Peyer's patch (tissue), 4 donors: ENCODE measurements around the gene KMT5B. TPM values are rescaled to one million over a fixed set of nuclear protein-coding genes. Genes with fewer than 3 reads are reported as not detected.
"Not testable (repeated sequence)": the region's sequence is repeated elsewhere in the genome, so short reads cannot be mapped to it uniquely, and the experiment has no call there.

ENCODE experiments used
- DNase-seq, 3 donors: peaks; one replicate each; pipeline ENCODE4 v3.0.0-alpha.2; 2017 to 2019
- H3K27ac ChIP-seq, 4 donors: fragments of 200-600 bp; sonication (generic); one replicate each; pipeline ENCODE4 v1.5.1; 2016 to 2019
- H3K27me3 ChIP-seq, 2 donors: fragments of 200-600 bp; sonication (generic); one replicate each; pipeline ENCODE4 v1.5.1; 2019
- H3K36me3 ChIP-seq, 3 donors: fragments of 200-600 bp; sonication (generic); one replicate each; pipeline ENCODE4 v1.5.1; 2016 to 2019
- H3K4me1 ChIP-seq, 4 donors: fragments of 200-600 bp; sonication (generic); one replicate each; pipeline ENCODE4 v1.5.1; 2016 to 2019
- H3K4me3 ChIP-seq, 4 donors: fragments of 200-600 bp; sonication (generic); 1 replicate in 3 of 4; 2 replicates in 1 of 4; pipeline ENCODE4 v1.5.1; 2016 to 2019; ENCODE audit warnings: mild to moderate bottlenecking in 1 of 4
- H3K9me3 ChIP-seq, 4 donors: fragments of 200-600 bp; sonication (generic); one replicate each; pipeline ENCODE4 v1.5.1; 2016 to 2019; ENCODE audit warnings: mild to moderate bottlenecking in 1 of 4
- CTCF ChIP-seq, 6 experiments: fragments of 450-650 bp in 4 of 6; fragments of 200-600 bp in 2 of 6; sonication (generic) in 1 of 6; IDR thresholded peaks; one replicate each; pipeline ENCODE4 v1.5.1; 2017 to 2019; ENCODE audit warnings: antibody characterized with exemption in 6 of 6, mild to moderate bottlenecking in 3 of 6, moderate library complexity in 1 of 6
- POLR2A ChIP-seq, 2 donors: fragments of 450-650 bp; IDR thresholded peaks; one replicate each; pipeline ENCODE4 v1.5.1; 2017; ENCODE audit warnings: antibody characterized with exemption in 2 of 2, mild to moderate bottlenecking in 2 of 2, moderate library complexity in 2 of 2
- total RNA-seq, 4 donors: library from RNA; depleted of rRNA; stranded (reverse); fragments of >200 nt; gene quantifications; one replicate each; pipeline ENCODE4 v1.1.0, GENCODE V29; 2016

KMT5B gene
- total RNA-seq, 4 donors from 2014 or later = 55.3 to 74.8 (median 60.3) TPM

- DNase-seq = no peak
- H3K4me3 ChIP-seq = no peak overlapping the region
- TF ChIP-seq POLR2A (IDR thresholded peaks at IDR 0.05) (no peak), CTCF (IDR thresholded peaks at IDR 0.05) (no peak)
- no peaks in the 10 kb centered on the region for H3K36me3 ChIP-seq
- peaks cover 4 to 11% (median 6%) of the 10 kb centered on the region in 4 donors for H3K4me1 ChIP-seq
- no peaks in the 10 kb centered on the region for H3K27me3 ChIP-seq
- no peaks in the 10 kb centered on the region for H3K9me3 ChIP-seq
- no peak overlapping the region for H3K27ac ChIP-seq
These were observed 41.3 kb upstream of the KMT5B start for GRCh38 chr11:68254421-68254820.

- Histone ChIP-seq H3K4me3 (no peak overlapping the region), H3K27ac (no peak overlapping the region), H3K9me3 (no peaks in the 10 kb centered on the region), H3K27me3 (no peaks in the 10 kb centered on the region), H3K36me3 (no peaks in the 10 kb centered on the region), H3K4me1 (no peaks in the 10 kb centered on the region)
- no peak for DNase-seq
- TF ChIP-seq CTCF (IDR thresholded peaks at IDR 0.05) = no peak
- no peak for TF ChIP-seq POLR2A (IDR thresholded peaks at IDR 0.05)
These were observed 38.7 kb upstream of the KMT5B start for GRCh38 chr11:68251765-68252164.

GRCh38 chr11:68244912-68245311, 31.8 kb upstream of the KMT5B start:
- not testable (repeated sequence) for H3K36me3 ChIP-seq, H3K4me1 ChIP-seq, H3K27ac ChIP-seq, H3K9me3 ChIP-seq, DNase-seq, H3K4me3 ChIP-seq, H3K27me3 ChIP-seq

GRCh38 chr11:68243847-68244246, 30.8 kb upstream of the KMT5B start:
- H3K27me3 ChIP-seq, H3K4me1 ChIP-seq, H3K27ac ChIP-seq, H3K4me3 ChIP-seq, DNase-seq, H3K36me3 ChIP-seq, H3K9me3 ChIP-seq: not testable (repeated sequence)

GRCh38 chr11:68242616-68243015, 29.5 kb upstream of the KMT5B start:
- no peak overlapping the region for H3K27ac ChIP-seq
- no peak for DNase-seq
- no peaks in the 10 kb centered on the region for H3K36me3 ChIP-seq
- H3K9me3 ChIP-seq = peaks cover 0 to 4% (median 0%) of the 10 kb centered on the region in 4 donors
- no peaks in the 10 kb centered on the region for H3K4me1 ChIP-seq
- H3K27me3 ChIP-seq = no peaks in the 10 kb centered on the region
- TF ChIP-seq POLR2A (IDR thresholded peaks at IDR 0.05) (no peak), CTCF (IDR thresholded peaks at IDR 0.05) (no peak)
- H3K4me3 ChIP-seq = no peak overlapping the region

- H3K4me3 ChIP-seq = no peak overlapping the region
- TF ChIP-seq CTCF (IDR thresholded peaks at IDR 0.05) (no peak), POLR2A (IDR thresholded peaks at IDR 0.05) (no peak)
- no peaks in the 10 kb centered on the region for H3K27me3 ChIP-seq
- no peak for DNase-seq
- no peaks in the 10 kb centered on the region for H3K4me1 ChIP-seq
- no peak overlapping the region for H3K27ac ChIP-seq
- H3K9me3 ChIP-seq = peaks cover 0 to 5% (median 1%) of the 10 kb centered on the region in 4 donors
- no peaks in the 10 kb centered on the region for H3K36me3 ChIP-seq
These were observed 18.5 kb upstream of the KMT5B start for GRCh38 chr11:68231621-68232020.

GRCh38 chr11:68229601-68230000, 16.5 kb upstream of the KMT5B start:
- Histone ChIP-seq H3K27ac (no peak overlapping the region), H3K36me3 (no peaks in the 10 kb centered on the region), H3K4me3 (no peak overlapping the region), H3K27me3 (no peaks in the 10 kb centered on the region), H3K9me3 (peaks cover 0 to 5% (median 1%) of the 10 kb centered on the region in 4 donors), H3K4me1 (no peaks in the 10 kb centered on the region)
- DNase-seq = no peak
- TF ChIP-seq POLR2A (IDR thresholded peaks at IDR 0.05) = no peak
- TF ChIP-seq CTCF (IDR thresholded peaks at IDR 0.05) = no peak
